GM21447 (cell line): Measurements from ENCODE around the gene HYAL3.
A peak's percentile ranks its signal among the peaks of the same experiment; 100 is the strongest.

Experiments used
- ATAC-seq: cut with Tn5 transposase; IDR thresholded peaks from one replicate; pipeline ENCODE4 v1.9.1; 2021; ENCODE audit not compliant: unreplicated experiment

The HYAL3 gene

DNA sequence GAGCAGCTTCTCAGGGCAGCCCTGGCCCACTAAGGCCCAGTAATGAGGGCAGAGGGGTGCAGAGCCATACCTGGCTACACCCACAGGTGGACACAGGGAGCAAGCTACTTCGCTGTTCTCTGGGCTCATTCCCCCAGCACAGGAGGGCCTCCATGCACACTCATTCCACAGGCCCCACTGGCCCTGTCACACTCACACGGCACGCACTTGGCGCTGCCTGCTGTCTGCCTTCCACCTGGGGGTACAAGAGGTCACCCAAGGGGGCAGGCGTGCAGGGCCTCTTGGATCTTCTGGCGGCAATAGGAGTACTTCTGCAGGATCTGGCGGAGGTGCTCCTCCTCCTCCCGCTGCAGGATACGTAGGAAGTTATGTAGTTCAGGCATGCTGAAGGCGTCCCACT is 31.1 kb upstream of the HYAL3 start:
- ATAC-seq, result no peak

- peak; percentile 85 for ATAC-seq
These were observed 28.9 kb upstream of the HYAL3 start, which contains the start of gene TUSC2 for GRCh38 chr3:50327943-50328691. Gene TUSC2, minus strand, starts transcription at chr3:50328223. Its CDS starts 124 bp downstream, at chr3:50328099.

DNA sequence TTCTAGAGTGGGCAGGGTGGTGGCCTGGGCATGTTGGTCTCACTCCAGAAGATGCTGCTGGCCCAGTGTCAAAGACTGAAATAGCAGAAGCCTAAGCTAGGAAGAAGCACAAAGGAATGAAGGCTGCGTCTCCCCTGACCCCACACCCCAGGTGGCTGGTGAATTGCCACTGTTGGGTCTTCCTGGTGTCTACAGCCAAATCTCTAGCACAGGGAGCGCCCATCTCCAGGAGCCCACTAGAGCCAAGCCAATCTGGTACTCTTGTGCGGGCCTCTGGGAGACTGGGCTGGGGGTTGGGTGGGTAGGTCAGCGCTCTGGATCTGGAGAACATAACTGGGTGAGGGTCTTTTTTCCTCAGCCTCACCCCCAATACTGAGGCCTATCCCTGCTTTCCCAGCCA is 27.9 kb upstream of the HYAL3 start:
- no peak for ATAC-seq

GRCh38 chr3:50326182-50326541 is 27.0 kb upstream of the HYAL3 start:
- no peak for ATAC-seq

DNA sequence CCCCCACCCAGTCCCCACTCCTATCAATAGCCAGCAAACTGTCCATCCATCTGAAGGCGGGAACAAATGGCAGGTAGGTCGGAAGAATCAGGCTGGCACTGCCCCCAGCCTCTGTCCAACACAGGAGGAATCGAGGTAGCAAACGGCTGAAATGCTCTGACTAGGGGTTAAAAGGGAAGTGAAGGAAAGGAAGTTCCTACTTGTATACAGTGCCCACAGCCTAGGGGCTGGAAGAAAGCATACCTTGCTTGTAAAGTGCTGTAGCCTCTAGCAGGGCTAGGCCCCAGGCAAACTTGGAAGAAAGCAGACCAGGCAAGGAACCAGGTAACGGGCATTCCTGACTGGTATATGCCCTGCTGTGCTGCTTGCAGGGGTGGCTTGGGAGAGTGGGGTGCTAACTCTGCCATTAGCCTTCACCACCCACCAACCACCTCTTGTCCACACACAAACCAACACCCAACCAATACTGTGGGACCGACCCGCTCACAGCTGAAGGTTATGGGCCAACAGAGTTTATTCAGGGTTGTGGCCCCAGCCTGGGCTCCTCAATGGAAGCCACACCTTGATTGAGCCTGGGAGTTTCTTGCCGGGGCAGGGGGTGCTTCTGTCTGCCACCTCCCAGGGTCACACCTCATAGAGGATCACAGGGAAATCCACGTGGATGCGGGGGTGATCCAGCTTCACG is 26.4 kb upstream of the HYAL3 start:
- no peak for ATAC-seq

DNA sequence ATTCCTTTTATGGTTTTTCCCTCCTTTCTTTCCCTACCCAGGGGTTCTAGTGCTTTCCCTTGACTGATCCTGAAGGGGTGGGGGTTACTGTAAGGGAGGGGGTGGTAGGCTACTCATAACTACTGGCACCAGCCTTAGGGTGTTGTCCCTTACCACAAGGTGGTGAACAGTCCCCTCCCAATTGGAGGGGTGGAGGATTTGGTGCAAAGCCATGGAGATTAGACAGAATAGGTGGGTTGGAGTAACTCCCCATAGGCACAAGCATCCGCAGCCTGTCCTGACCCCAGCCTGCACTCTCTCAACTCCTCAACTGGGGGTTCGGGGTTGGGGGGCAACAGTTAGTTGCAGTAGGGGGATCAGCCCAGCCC is 25.9 kb upstream of the HYAL3 start:
- no peak for ATAC-seq

DNA sequence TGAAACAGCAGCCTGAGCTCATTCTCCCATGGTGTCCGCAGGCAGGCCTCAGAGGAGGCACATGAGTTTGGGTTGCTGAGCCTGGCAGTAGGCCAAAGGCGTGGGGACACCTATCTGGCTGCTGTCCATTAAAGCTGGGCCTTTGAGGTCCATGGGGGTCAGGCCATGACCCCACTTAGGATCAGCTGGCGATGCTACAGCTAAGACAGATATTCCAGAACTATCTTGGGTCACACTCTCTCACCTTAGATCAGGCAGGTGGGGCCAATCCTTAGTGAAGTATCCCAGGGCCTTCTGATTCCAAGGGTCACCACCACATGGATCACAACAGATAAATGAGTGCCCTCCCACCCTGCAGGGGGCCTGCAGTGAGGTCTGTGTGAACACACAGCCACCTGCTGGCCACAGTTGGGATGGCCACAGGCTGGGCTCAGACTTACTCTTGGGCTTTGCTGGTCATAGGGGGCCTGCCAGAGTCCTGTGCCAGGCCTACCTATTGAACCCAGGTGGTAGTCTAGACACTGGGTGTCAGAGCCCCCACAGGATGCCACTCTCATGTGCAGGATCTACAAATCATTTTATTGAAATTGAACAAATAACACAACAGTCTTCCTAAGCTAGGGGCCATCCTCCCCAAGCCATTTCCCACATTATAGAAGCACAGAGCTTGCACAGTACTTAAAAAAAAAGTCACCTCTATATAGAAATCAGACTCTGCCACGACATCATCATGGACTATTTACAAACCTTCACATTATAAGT is 25.3 kb upstream of the HYAL3 start:
- ATAC-seq, result no peak

- ATAC-seq, result no peak
These were observed 24.5 kb upstream of the HYAL3 start for GRCh38 chr3:50323614-50324199.

GRCh38 chr3:50323092-50323600 is 23.9 kb upstream of the HYAL3 start:
- ATAC-seq, result no peak

DNA sequence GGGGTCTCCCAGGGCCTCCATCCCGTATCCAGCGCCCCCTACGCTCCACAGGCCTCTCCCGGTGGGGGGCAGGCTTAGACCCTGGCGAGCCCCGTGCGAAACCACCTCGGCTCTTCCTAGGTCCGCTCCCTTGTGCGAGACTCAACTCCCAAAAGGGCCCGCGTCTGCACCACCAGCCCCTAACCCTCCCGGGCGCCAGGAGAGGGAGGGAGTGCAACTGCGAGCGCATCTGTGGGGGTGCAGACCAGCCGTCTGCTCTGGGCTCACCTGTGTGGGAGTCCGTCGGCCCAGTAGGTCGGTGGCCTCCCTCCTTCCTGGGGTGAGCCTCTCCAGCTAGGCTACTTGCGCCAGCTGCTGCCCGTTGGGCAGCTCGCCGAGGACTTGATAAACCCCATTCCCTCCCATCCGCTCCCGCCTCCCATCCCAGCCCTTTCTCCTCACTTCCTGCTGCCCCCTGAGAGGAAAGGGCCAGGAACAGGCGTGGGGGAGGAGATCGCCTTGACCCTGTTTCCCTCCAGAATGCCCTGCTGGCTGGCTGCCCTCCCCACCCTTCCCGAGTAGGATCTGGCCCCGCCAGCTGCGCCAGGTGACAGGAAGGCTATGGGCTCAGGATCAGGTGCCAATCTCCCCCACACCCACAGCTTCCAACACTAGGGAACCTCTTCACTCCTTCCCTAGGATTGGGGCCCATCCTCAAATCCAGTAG is 23.3 kb upstream of the HYAL3 start, which contains the start of gene HYAL2:
HYAL2 (minus strand) TSS at position 360 of the 706 bp plus-strand sequence. CDS start 2,256 bp downstream, outside the sequence.
- no peak for ATAC-seq

DNA sequence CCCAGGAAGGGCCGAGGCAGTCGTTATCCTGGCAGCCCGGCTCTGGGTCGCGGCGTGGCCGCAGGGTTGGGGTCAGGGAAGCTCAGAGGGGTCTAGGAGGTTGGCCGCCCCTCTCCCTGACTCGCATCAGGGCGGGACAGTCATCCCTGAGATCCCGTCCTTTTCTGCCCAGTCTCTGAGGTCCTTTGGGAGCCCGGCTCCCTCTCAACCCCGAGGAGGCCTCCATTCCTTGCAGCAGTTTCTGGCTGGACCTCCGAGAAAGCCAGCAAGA is 22.8 kb upstream of the HYAL3 start:
- no peak for ATAC-seq

GRCh38 chr3:50321336-50322114 is 22.3 kb upstream of the HYAL3 start:
- ATAC-seq, result peak; percentile 81

DNA sequence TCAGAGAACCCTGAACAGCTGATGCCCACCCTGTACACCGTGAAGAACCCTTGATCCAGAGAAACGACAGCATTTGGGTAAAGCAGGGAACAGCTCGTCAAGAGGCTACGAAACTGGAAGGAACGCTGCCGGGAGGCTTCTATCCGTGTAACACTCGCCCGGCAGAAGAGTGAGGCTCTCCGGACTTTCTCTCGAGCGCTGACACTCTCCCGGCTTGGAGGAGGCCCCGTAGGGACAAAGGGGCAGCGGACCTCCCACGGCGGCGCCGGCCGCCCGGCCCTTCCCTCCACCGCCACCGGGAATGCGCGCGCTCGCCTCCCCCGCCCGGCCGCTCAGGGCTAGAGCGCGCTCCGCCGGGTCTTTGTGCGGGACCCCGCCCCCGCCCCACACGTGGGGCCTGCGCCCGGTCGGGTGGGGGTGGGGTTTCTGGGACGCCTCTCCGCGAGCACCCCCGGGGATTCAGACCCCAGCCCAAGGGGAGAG is 21.7 kb upstream of the HYAL3 start:
- ATAC-seq, result peak; percentile 55

- ATAC-seq, result no peak
These were observed 20.9 kb upstream of the HYAL3 start for GRCh38 chr3:50319894-50320625.

DNA sequence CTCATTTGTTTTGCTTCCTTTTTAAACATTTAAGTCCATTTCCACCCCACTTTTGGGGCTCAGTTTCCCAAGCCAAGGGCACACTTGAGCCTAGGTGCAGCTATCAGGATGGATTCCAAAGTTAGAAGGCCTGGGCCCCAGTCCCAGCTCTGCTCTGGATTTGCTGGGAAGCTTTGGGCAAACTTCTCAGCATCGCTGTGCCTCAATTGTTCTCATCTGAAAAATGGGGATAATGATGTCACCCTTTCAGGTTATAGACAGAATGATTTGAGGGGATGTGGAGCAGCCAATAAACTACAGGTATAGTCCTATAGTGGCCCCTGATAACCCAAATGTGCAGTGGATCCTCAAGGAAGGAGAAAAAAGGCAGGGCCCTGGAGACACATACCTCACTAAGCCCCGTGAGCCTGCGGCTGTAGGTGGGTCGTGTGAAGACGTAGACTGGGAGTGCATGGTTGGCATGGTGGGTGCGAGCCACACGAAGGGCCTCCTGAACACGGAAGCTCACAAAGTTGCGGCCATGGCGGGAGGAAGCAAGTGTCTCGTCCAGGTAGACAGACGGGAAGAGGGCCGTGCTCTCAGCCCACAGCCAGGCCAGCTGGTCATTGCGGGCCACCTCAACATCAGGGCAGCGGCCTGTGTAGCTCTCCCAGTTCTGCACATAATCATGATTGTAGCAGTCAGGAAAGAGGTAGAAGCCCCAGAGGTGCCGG is 20.1 kb upstream of the HYAL3 start:
- ATAC-seq, result no peak

DNA sequence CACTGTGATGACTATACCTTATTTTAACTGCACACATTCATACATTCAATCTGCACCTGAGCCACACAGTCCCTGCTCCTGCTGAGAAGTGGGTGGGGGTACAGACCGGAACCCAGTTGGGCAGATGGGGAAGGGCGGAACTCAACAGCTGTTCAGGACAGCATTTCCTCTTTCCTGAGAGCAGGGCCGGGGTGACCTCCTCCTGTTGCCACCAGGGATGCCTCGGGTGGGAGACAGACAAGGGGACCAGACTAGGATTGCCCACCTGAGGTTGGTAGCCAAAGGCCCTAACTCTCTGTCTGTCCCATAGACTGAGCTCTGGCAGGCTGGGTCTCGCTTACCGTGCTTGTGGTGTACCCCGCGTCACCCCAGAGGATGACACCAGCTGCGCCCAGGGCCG is 19.4 kb upstream of the HYAL3 start:
- no peak for ATAC-seq

GRCh38 chr3:50318163-50318562 is 19.0 kb upstream of the HYAL3 start:
- no peak for ATAC-seq

- ATAC-seq, result no peak
These were observed 18.1 kb upstream of the HYAL3 start for GRCh38 chr3:50317300-50317699.
